ENCODE results near the gene LMAN1.

GRCh38 chr18:59353079-59353680, 5.9 kb downstream of the LMAN1 start:
- TF ChIP-seq, protein P1, sequence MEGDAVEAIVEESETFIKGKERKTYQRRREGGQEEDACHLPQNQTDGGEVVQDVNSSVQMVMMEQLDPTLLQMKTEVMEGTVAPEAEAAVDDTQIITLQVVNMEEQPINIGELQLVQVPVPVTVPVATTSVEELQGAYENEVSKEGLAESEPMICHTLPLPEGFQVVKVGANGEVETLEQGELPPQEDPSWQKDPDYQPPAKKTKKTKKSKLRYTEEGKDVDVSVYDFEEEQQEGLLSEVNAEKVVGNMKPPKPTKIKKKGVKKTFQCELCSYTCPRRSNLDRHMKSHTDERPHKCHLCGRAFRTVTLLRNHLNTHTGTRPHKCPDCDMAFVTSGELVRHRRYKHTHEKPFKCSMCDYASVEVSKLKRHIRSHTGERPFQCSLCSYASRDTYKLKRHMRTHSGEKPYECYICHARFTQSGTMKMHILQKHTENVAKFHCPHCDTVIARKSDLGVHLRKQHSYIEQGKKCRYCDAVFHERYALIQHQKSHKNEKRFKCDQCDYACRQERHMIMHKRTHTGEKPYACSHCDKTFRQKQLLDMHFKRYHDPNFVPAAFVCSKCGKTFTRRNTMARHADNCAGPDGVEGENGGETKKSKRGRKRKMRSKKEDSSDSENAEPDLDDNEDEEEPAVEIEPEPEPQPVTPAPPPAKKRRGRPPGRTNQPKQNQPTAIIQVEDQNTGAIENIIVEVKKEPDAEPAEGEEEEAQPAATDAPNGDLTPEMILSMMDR (IDR thresholded peaks at IDR 0.05; ENCODE audit: poor library complexity) = no peak
- TF ChIP-seq EZH2 (IDR thresholded peaks at IDR 0.05; ENCODE audit: borderline replicate concordance) (no peak), EZH2phosphoT487 (IDR thresholded peaks at IDR 0.05; ENCODE audit: low read depth, severe bottlenecking, unreplicated experiment) (no peak)

Data from hepatocyte (in vitro differentiated cells).